GM21360 (cell line): ENCODE measurements around the gene SIAH1.
"Not testable (repeated sequence)": the region's sequence is repeated elsewhere in the genome, so short reads cannot be mapped to it uniquely, and the experiment has no call there.

Experiments
- ATAC-seq: cut with Tn5 transposase; IDR thresholded peaks from one replicate; pipeline ENCODE4 v1.9.1; 2021; ENCODE audit warnings: mild to moderate bottlenecking, moderate library complexity; ENCODE audit not compliant: unreplicated experiment

The SIAH1 gene

GRCh38 chr16:48367441-48368049, 17.7 kb downstream of the SIAH1 start:
- ATAC-seq: no peak

GRCh38 chr16:48366165-48367093, 18.8 kb downstream of the SIAH1 start:
- ATAC-seq: peak; percentile 61

DNA sequence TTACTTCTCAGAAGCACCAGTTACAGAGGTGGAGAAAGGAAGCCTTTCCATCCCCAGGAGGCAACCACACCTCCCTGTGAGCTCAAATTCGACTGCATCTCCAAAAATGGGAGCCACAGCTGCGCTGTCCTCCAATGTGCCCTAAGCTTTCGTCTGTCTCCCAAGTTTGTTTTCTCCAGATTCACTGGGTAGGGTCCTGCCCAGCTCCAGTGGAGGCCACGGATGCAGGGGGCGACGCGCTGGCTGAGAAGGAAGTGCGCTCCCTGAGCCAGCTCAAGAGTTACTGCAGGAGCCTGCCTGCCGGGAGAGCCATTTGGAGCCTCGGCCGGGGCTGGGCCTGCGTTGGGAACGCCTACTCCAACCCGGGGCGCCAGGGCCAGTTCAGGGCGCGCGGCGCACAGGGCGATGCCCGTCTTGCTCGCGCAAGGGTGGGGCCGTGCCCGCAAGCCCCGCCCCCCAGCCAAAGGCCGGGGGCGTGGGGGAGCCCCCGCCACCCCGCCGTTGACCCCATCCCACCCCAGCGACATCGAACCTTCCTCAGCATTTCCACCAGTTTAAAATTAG, 19.5 kb downstream of the SIAH1 start:
- ATAC-seq: peak; percentile 89

DNA sequence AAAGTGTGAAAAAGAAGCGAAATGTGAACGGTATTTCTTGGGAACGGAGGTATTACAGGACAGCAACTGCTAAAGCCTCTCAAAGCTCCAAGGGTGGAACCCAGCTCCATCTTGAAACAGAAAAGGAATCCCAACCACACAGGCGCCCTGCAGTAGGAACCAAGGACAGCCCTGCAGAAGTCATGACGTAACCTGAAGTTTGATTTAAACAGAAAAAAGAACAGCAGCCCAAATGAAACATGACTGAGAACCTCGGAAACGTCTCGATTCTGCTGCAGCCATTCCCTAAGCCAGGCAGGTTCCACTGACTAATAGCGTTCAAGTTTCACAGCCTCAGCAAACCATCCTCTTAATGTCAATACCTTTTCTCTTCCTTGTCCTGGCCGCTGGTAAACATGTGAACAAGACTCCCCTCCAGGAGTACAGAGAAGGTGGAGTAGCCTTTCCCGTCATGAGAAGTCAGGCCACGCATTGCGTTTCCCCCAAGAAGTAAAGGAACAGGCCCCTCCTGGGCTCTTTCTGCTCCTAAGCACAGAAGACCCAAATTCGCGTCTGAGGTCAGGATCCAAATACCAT, 20.1 kb downstream of the SIAH1 start:
- ATAC-seq: no peak

GRCh38 chr16:48361540-48362144, 23.6 kb downstream of the SIAH1 start:
- ATAC-seq: no peak

- no peak for ATAC-seq
Observed at GRCh38 chr16:48361012-48361411, 24.2 kb downstream of the SIAH1 start.

- ATAC-seq: no peak
Observed at GRCh38 chr16:48359983-48360382, 25.2 kb downstream of the SIAH1 start.

GRCh38 chr16:48358419-48358818, 26.8 kb downstream of the SIAH1 start:
- ATAC-seq: no peak

GRCh38 chr16:48356633-48357376, 28.4 kb downstream of the SIAH1 start:
- ATAC-seq: no peak

GRCh38 chr16:48354877-48355855, 30.0 kb downstream of the SIAH1 start:
- no peak for ATAC-seq

DNA sequence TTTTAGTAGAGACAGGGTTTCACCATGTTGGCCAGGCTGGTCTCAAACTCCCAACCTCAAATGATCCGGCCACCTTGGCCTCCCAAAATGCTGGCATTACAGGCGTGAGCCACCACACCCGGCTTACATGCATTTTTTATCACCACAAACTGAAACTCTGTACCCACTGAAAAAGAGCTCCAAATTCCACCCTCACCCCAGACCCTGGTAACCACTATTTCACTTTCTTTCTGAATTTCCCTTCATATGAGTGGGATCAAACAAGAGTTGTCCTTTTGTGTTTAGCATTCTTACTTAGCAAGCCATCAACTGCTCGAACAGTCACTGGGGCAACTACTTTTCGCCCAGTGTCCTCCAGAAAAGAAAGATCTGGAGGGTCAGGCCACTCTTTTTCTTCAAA, 30.8 kb downstream of the SIAH1 start:
- not testable (repeated sequence) for ATAC-seq

DNA sequence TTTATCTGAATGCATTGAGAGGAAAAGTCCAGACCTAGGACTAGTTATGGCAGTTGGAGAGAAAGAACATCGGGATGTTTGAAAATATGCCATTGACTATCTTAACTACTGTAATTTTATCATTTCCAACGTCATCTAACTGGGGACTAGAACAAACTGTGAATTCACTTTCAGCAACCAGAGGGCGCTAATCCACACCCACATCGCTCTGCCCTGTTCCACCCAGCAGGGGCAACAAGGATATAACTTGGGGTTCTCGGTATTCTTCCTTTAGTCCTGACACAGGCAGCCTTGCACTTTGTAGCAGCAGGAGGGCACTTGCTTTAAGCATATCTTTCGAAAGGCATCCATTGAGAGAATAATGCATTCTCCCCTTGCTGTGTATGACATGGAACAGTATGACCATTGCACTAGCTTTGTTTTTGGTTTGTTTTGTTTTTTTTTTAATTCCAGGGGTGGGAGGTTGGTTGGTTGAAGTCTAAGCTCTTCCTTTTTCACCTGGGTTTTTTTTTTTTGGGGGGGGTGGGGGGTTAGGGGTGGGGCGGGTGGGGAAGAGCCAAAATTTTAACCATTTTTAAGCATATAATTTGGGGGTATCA, 31.5 kb downstream of the SIAH1 start:
- ATAC-seq: peak; percentile 69

GRCh38 chr16:48352648-48353390, 32.4 kb downstream of the SIAH1 start:
- no peak for ATAC-seq

GRCh38 chr16:48350736-48351135, 34.5 kb downstream of the SIAH1 start:
- no peak for ATAC-seq

DNA sequence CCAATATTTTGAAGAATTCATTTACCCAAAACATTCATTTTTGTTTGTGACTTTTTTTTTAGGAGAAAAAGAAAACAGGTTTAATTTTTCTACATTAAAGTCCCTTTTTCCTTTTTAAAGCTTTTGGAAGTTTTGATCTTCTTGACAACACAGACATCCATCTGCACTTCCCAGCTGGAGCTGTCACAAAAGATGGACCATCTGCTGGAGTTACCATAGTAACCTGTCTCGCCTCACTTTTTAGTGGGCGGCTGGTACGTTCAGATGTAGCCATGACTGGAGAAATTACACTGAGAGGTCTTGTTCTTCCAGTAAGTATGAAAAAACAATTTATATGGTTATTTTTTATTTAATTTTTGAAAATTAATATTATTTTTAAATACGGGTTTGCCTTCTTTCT, 37.2 kb downstream of the SIAH1 start:
- ATAC-seq: no peak

GRCh38 chr16:48347191-48347865, 37.9 kb downstream of the SIAH1 start:
- ATAC-seq: no peak

DNA sequence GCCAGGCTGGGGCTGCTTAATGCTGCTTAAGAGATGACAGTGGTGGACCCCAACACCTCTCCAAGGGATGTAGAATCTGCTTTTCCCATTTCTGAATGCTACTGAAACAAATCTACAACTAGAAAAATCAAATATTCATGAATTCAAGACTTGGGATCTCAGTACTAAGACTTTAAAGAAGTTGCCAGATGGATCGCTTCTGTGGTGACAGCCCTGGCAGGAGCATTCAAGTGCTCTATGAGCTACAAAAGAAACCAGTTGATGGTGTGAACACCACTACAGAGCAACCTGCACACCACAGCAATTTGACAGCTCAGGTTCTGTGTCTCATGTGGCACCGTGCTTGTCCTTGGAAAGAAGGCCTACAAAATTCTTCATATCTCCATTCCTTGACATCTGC, 42.6 kb downstream of the SIAH1 start:
- no peak for ATAC-seq

- ATAC-seq: no peak
Observed at GRCh38 chr16:48340054-48340453, 45.2 kb downstream of the SIAH1 start.
